Inferior parietal cortex (tissue), 1 donor: ENCODE measurements around the gene UBR3.

Experiments used
- DNase-seq: peaks from one replicate; pipeline ENCODE4 v3.0.0-alpha.2; 2016; ENCODE audit errors: extremely low spot score

Gene UBR3

GRCh38 chr2:170006587-170007325 lies 179.5 kb downstream of the UBR3 start:
- DNase-seq: no peak

DNA sequence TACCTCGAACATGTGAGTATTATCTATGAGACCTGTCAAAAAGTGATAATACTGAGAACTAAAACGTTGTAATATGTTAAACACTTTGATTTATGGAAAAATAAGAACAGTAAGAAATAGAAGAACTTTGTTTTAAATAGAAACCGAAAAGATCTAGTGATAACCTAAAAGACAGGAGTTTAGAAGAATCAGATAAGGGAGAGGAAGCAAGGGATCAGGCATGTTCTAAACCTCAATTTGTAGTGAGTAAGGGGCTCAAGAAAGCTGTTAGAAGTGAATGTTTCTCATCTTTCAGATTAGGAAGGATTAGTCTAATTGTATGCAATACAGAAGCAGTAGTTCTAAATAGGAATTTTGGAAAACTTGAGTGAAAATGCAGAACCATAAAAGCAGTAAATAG lies 182.0 kb downstream of the UBR3 start:
- DNase-seq: no peak

DNA sequence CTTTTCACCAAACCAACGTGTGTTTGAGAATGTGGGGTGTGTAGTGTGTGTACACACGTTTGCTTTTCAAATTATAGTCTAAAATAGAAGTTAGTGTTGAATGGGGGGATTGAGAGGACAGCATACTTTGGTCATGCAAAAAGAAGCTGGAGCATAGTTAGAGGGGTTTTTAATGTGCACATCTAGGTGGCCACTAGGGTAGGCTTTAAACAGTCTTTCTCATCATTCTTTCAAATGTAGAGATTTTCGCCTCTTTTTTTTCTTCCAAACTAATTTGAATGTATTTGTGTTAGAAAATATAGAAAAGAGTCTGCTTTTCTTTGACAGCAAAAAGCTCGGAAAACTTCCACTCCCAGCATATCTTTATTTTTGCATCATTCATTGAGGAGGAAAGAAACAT lies 185.5 kb downstream of the UBR3 start:
- DNase-seq: no peak

DNA sequence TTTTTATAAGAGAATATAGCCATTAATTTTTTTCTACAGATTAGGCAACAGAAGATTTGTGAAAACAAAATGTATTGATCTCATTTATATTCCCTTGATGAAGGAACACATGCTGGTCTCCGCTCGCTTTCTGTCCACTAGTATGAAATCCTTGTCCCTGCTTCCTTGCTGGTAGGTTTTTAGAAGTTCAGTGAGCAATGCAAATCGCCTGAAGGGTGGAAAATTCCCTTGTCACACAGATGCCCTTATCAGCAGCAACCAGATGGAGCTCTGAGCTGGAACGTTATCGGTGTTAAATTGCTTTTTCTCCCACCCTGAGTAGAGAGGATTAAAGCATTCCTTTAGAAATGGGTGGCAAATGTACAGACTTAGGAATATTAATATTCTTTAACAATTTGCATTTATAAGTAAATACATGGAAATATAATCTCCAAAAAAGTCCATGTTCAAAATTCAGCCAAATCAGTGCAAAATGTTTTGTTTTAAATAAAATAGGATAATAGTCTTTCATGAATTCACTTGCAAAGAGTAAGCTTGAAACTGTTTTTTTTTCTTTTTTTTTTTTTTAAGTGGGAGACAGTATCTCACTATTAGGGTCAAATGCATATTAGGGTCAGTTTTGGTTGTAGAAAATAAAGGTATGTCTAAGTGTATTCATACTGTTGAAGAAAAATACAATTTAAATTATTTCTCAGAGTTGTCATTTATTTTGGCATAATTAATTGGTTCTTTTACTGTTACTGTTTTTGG lies 186.7 kb downstream of the UBR3 start:
- DNase-seq: peak; percentile 70

DNA sequence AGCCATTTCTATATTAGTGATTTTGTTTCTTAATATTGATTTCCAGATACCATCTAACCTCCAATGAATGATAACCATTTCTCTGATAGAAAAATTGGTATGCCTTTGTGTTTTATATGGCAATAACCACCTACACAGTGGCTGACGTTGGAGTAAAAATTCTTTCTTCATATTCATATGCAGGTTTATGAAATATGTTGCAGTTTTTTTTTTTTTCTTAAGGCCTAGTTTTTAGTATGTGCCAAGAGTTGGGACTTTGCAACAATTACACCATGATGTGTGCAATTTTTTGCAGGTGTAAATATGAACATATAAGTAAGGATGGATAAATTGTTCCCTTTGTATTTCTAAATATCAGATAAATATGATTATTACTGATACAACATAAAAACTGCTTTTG lies 187.5 kb downstream of the UBR3 start:
- no peak for DNase-seq

DNA sequence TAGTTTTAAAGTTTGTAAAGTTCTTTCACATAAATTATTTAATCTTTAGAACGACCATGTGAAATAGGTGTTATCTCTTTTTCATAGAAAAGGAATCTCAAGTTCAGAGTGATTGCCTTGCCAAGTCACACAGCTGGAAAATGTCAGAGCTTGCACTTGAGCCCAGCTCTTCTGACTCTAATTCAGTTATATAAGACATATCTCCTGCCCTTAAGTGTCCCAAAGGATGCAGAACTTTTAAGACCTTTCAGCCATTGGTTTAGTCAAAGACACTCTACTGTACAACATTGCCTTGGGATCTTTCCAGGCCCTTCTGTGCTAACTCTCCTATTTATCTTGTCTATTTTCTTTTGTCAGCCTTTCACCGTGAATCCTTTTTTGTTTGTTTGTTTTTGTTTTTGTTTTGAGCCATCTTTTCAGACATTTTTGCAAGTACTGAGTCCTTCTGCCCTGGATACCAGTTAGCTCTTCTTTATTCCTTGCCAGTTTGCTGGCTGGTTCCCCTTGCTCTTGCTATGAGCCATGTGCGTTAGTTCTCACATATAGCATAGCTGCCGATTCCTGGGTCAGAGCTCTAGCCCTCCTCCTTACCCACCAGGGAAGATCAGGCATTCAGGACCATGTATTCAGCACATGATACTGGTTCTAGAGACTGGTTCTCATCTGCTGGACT lies 190.7 kb downstream of the UBR3 start:
- no peak for DNase-seq

- DNase-seq: no peak
Measured at GRCh38 chr2:170019060-170019805, 192.0 kb downstream of the UBR3 start.

DNA sequence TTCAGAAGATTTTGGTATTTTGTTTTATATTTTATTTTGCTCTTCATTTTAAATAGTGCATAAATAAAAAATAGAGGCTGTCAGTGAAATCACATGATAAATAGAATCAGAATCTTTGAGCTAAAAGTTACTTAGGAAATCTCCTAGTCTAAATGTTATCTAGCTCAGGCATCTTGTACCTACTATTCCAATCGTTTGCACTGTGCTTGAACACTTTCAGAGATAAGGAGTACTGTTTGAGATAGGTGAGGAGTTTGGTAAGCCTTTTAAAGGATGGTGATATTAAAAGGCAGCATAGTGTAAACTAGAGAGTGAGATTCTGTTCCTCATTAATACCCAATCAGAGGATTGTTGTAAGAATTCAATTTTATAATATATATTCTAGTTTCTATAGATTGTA lies 193.5 kb downstream of the UBR3 start:
- DNase-seq: no peak

GRCh38 chr2:170022692-170023091 lies 195.4 kb downstream of the UBR3 start:
- DNase-seq: no peak

DNA sequence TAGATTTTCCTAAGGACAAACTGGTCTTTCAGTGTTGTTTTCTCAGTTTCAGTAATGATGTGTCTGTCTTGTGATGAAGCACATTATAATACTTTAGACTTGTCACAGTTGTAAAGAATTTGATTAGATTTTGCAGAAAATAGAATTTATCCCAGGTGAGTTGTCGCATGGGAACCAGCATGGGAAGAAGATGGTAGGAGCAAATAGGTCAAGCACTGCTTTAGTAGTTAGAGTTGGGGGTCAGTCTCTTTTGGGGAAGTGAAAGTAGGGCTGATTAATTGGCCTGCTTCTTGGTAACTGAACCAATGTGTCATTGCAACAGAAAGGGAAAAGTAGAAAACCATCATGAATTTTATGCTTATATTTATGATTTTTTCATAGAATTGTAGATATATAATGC lies 197.5 kb downstream of the UBR3 start:
- DNase-seq: no peak

DNA sequence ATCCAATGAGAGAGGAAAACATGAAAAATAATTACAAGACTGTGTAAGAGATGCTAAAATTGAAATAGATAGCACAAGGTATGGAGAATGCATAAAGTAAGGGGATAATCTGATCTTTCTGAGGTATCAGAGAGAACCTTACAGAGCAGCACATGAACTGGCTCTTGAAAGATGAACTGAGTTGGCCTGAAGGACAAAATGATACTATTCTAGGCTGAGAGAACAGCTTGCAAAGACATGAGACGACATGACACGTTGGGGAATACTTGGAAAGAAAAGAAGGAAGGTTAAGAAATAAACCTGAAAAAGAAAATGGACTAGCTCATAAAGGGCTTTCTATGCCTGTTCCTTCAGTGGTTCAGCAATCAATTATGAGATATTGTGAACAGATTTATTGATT lies 198.0 kb downstream of the UBR3 start:
- no peak for DNase-seq

- DNase-seq: no peak
Measured at GRCh38 chr2:170026361-170026760, 199.1 kb downstream of the UBR3 start.

GRCh38 chr2:170029551-170029950 lies 202.3 kb downstream of the UBR3 start:
- no peak for DNase-seq

- no peak for DNase-seq
Measured at GRCh38 chr2:170030040-170030439, 202.8 kb downstream of the UBR3 start.

- DNase-seq: no peak
Measured at GRCh38 chr2:170031288-170031687, 204.0 kb downstream of the UBR3 start.

- DNase-seq: no peak
Measured at GRCh38 chr2:170034596-170034995, 207.3 kb downstream of the UBR3 start.

GRCh38 chr2:170038734-170039133 lies 211.5 kb downstream of the UBR3 start:
- DNase-seq: no peak

DNA sequence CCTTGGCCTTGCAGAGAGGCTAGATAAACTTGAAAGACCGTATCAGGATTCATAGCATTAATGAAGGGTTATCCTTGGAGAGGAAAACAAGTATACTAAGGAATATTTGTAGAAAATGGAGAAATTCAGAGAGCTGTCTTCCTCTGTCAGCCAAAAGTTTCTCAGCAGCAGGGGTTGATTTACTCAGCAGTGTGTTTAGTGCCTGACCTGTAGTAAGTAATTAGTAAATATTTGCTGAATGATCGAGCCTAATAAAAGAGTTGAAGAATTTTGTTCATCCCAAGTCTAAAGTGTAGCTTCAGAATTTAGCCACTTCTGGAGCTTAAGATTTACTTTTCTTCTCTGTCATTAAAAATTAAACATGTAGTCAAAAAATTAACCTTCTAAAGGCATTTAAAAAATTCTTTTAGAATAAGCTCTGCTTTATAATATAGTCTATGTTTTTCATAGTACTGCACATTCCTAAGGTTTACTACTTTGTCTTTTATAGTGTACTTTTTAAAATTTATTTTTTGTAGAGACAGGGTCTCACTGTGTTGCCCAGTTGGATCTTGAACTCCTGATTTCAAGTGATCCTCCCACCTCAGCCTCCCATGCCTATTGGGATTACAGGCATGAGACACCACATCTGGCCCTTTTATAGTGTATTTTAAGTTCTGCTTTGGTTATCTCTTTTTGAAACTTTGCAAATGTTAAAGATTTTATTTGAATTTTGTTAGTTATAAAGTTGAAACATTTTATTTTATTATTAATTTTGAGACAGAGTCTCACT lies 212.3 kb downstream of the UBR3 start:
- DNase-seq: no peak

DNA sequence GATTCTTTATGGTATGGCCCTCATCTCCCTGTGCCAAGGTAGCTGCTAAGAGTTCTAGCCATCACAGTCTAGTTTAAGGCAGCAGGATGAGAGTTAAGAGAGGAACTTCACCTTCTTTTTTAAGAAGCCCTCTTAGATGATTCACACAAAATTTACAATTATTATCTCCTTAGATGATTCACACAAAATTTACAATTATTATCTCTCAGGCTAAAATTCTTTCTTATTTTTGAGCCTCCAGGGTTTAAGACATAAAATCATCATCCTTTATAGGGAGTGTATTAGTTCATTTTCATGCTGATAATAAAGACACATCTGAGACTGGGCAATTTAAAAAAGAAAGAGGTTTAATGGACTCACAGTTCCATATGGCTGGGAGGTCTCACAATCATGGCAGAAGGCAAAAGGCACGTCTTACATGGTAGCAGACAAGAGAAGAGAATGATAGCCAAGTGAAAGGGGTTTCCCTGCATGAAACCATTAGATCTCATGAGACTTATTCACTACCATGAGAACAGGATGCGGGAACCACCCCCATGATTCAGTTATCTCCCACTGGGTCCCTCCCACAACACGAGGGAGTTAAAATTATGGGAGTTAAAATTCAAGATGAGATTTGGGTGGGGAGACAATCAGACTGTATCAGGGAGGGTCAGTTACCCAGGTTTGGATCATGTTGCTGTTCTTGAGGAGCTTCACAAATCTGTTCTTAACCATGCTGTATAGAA lies 217.7 kb downstream of the UBR3 start:
- DNase-seq: no peak

GRCh38 chr2:170047331-170048065 lies 220.2 kb downstream of the UBR3 start:
- DNase-seq: no peak
